GM21515 (cell line): ENCODE results near the gene HIP1R.

ENCODE experiments used
- ATAC-seq: cut with Tn5 transposase; IDR thresholded peaks from one replicate; pipeline ENCODE4 v1.9.1; 2021; ENCODE audit not compliant: unreplicated experiment

The HIP1R gene

DNA sequence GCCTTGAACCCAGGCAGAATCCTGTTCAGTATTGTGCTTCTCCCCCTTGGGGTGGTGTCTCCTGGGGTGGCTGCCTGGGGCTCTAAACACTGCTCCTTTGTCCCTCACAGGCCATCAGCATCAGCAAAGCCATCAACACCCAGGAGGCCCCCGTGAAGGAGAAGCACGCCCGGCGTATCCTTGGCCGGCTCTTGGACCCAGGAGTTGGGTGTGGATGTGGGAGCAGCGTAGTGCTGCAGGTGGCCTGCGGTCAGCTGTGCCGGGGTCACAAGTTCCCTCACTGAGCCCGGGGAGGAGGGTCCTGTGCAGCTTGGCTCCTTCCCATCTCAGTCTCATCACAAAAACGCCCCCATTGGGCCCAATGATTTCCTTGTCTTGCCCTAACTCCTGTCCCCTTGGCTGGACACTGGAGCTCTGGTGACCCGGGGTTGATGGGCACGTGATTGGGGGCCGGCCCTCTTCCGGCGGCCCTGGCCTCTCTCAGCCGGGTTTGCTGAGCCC is 12.7 kb downstream of the HIP1R start:
- no peak for ATAC-seq

- no peak for ATAC-seq
Observed at GRCh38 chr12:122848471-122849351, 13.5 kb downstream of the HIP1R start.

GRCh38 chr12:122849352-122850047 is 14.2 kb downstream of the HIP1R start:
- ATAC-seq, result no peak

DNA sequence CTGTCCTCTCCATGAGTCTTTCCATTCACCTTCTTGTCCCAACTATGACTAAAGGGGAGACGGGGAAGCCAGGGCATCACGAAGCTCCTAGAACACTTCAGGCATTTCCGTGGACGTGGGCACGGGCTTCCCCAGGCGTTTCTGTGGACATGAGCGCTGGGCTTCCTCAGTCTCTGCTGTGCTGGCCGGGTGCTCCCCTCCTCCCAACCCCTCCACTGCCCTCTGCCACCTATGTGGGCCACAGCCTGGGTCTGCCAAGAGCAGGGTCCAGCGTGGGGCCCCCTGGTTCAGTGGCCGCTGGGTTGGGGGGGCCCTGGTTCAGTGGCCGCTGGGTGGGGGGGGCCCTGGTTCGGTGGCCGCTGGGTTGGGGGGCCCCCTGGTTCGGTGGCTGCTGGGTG is 14.8 kb downstream of the HIP1R start:
- no peak for ATAC-seq

DNA sequence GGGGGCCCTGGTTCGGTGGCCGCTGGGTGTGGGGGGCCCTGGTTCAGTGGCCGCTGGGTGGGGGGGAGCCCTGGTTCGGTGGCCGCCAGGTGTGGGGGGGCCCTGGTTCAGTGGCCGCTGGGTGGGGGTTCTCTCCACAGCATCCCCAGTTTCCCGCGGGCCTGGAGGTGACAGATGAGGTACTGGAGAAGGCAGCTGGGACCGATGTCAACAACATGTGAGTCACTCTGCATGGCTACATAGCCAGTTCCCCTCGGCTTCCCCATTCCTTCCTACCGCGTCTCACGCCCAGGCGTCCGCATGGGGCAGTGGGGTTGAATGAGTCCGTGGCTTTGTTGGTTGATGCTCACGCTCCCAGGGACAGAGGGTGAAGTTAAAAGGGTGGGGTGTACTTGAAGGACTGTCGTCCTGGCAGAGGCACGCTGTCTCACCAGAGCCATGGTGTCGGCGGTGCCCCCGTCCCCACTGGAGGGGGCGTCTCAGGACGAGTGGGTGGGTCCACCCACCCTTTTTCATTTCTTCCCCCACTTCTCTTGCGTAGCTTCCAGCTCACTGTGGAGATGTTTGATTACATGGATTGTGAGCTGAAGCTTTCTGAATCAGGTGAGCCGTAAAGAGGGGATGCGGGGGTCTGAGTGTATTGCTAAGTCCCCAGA is 15.6 kb downstream of the HIP1R start:
- ATAC-seq, result no peak

- ATAC-seq, result no peak
Observed at GRCh38 chr12:122851820-122852219, 16.6 kb downstream of the HIP1R start.

GRCh38 chr12:122852336-122853275 is 17.3 kb downstream of the HIP1R start:
- ATAC-seq, result no peak

GRCh38 chr12:122853582-122854245 is 18.5 kb downstream of the HIP1R start:
- ATAC-seq, result no peak

- no peak for ATAC-seq
Observed at GRCh38 chr12:122854554-122854953, 19.3 kb downstream of the HIP1R start.

- no peak for ATAC-seq
Observed at GRCh38 chr12:122855071-122855829, 20.0 kb downstream of the HIP1R start.

DNA sequence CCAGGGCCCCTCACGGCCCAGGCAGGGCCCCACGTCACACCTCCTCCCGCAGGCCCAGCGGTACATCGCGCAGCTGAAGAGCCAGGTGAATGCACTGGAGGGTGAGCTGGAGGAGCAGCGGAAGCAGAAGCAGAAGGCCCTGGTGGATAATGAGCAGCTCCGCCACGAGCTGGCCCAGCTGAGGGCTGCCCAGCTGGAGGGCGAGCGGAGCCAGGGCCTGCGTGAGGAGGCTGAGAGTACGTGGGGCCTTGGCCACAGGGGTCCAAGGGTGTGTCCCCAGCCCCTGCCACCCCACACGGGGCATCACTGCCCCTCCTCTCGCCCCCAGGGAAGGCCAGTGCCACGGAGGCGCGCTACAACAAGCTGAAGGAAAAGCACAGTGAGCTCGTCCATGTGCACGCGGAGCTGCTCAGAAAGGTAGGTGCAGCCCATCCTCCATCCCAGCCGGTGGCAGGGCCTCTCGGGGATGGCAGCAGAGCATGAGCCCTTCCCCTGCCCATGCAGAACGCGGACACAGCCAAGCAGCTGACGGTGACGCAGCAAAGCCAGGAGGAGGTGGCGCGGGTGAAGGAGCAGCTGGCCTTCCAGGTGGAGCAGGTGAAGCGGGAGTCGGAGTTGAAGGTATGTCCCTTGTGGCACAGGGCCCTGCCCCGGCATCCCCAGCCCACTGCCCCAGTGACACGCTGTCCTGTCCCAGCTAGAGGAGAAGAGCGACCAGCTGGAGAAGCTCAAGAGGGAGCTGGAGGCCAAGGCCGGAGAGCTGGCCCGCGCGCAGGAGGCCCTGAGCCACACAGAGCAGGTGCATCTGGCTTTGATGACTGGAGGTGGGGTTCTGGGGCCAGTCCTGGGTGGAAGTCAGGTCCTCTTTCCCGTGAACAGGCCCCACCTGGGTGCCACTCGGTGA is 20.9 kb downstream of the HIP1R start:
- ATAC-seq, result no peak

GRCh38 chr12:122856999-122857671 is 21.9 kb downstream of the HIP1R start:
- ATAC-seq, result no peak

DNA sequence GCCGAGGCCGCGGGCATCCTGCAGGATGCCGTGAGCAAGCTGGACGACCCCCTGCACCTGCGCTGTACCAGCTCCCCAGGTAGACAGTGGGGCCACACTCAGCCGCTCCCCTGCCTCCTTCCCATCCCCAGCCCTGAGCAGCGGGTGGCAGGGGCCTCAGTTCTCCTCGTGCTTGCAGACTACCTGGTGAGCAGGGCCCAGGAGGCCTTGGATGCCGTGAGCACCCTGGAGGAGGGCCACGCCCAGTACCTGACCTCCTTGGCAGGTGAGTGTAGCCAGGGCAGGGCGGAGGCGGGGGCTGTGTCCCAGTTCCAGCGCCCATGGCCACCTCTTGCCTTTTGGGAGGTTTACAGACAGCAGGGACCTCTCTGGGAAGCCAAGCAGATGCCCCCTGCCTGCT is 22.9 kb downstream of the HIP1R start:
- no peak for ATAC-seq

- no peak for ATAC-seq
Observed at GRCh38 chr12:122858591-122859302, 23.5 kb downstream of the HIP1R start.

- no peak for ATAC-seq
Observed at GRCh38 chr12:122859303-122860039, 24.2 kb downstream of the HIP1R start.
